NCI-H1105 treated with DMSO at 0.1 percent for 48 hours (cell line): ENCODE data around the gene VPS8.
"Not testable (repeated sequence)": the region's sequence is repeated elsewhere in the genome, so short reads cannot be mapped to it uniquely, and the experiment has no call there.

Source experiments
- DNase-seq: peaks from one replicate; lab custom pipeline; 2025; lab: John Stamatoyannopoulos, UW

VPS8 gene

GRCh38 chr3:184864000-184864399, 52.0 kb downstream of the VPS8 start:
- DNase-seq = no peak

DNA sequence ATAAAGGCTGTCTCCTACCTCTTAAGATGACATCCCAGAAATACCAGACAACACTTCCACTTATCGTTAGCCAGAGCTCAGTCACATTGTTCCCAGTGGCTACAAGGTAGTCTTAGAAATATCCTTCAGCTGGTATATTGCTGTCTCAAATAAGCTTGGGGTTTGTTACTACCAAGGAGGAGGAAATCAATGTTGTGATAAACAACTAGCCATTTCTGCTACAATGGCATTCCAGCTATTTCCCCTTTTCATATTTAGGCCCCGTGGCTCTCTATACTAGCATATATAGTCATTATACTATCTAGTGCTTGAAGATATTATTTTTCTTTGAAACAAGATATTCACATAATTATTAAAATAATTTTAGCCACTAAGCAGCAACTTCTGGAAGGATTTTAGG, 56.5 kb downstream of the VPS8 start:
- DNase-seq = no peak

DNA sequence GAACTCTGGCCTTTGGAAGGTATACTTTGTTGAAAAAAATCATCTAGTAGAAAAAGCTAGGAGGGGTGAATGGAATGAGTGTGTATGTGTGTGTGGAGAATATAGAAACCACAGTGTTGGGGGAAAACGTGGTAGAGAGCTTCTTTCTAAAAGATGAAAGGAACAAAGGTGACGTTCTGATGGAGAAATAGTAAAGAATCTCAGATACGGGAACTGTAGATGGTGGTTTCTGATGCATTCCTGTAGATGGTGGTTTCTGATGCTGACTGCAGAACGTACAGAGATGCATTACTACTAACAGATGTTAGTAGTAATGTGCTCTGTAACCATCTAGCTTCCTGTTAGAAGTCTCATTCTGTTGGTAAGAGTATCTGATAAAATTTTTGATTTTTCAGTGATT, 60.2 kb downstream of the VPS8 start:
- DNase-seq = no peak

DNA sequence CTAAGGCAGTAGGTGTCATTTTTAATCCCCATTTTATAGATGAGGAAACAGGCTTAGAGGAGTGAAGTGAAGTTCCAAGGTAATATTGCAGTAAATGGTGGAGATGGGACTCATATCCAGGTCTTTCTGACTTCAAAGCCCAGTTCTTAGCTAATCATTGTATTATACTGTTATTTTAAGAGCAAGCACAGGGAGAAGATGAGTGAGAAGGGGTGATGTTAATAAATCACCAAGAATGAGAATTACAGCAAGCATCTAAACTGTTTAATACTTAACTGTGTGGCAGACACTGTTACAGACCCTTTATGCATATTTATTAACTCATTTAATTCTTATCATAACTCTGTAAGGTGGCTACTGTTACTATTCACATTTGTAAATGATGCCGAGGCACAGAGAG, 61.2 kb downstream of the VPS8 start:
- DNase-seq = no peak

- peak; percentile 73 for DNase-seq
Measured at GRCh38 chr3:184874709-184875644, 63.0 kb downstream of the VPS8 start.

- no peak for DNase-seq
Measured at GRCh38 chr3:184880276-184881019, 68.5 kb downstream of the VPS8 start.

DNA sequence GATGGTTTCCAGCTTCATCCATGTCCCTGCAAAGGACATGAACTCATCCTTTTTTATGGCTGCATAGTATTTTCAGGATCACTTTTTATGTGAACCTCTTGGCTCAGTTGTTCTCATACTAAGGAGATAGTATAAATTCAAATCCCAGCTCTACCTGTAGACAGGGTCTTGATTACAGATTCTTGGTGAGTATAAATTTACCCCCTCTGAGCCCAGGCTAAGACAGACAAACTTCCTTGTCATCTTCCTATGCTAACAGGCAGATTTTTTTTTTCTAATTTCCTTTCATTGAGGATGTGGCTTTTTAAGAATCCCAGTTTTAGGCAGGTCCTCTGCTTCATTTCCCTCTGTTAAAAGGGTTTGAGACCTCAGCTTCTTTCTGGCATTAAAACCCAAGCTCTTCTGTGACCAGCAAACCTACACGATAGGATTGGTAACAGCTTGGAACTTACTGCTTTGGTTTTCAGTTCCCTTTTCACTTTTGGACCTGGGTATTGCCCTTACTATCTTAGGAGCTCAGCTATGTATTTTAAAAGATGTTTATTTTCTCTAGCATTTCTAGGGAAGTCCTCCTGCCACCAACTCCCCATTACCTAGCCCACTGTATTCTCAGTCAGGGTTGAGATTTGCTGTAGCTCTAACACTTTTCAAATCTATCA, 72.5 kb downstream of the VPS8 start:
- no peak for DNase-seq

DNA sequence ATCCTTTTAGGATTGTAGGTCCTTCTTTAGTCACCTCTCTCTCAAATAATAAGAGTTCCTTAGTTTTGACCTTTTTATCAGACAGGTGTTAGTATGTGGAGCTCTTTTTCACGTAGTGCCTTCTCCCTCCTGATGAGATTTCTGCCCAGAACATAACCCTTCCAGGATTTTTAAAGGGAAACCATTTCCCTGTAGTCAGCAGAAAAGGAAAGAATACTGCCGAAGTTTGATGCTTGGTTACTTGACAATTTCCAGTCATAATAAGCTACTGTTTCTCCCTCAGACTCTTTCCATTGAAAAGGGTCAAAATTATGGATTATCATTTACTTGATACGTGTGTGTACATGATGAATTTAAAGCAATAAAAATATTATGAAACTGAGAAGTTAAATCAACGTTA, 73.1 kb downstream of the VPS8 start:
- DNase-seq = no peak

DNA sequence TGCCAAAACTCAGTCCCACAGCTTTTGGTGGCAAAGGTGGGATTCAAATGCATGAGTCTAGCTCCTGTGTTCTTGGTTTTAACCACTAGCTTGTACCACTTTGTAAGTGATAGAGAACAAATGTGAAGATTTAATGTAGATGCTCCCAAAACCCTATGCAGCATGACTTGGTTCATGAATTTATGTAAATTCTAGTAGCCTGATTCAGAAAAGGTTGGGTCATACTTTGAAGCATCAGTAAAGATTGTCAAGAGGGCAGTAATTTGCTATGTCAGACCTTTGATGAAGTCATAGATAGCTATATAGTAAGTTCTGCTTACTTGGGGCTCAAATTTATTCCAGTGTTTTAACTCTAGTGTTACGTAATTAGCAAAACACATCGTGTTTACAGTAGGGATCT, 75.6 kb downstream of the VPS8 start:
- no peak for DNase-seq

- DNase-seq = no peak
Measured at GRCh38 chr3:184889312-184889904, 77.4 kb downstream of the VPS8 start.

GRCh38 chr3:184894051-184894450, 82.1 kb downstream of the VPS8 start:
- DNase-seq = no peak

GRCh38 chr3:184895350-184895749, 83.4 kb downstream of the VPS8 start:
- DNase-seq = no peak

- DNase-seq = no peak
Measured at GRCh38 chr3:184896336-184896735, 84.4 kb downstream of the VPS8 start.

DNA sequence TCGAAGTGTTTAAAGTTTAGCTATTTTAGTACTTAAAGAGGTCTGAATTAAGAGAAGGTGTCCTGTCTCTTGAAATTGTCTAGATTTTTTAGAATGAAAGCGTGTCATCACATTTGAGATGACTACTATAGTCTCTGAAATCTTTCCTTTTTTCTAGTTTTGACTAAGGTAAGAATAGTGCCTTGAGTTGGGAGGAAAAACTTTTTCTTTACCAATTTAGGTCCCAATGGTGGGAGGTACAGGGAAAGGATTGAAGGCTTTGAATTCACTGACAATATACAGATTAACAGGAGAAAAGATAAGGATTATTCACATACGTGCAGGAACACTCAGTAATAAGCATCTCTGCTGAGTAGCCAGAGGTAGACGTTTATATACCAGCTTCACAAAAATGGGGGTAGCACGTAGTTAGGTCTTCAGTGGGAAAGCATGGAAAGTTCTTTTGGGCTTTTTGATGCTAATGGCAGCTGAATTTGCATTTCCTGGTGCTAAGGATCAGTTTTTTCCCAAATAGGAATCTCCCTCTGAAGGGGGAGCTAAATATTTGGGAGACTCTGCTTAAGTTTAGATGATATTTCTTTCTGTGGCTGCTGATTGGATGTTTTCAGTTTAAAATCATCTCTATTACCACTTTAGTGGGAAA, 88.1 kb downstream of the VPS8 start:
- DNase-seq = no peak

GRCh38 chr3:184907031-184907430, 95.1 kb downstream of the VPS8 start:
- DNase-seq = not testable (repeated sequence)

DNA sequence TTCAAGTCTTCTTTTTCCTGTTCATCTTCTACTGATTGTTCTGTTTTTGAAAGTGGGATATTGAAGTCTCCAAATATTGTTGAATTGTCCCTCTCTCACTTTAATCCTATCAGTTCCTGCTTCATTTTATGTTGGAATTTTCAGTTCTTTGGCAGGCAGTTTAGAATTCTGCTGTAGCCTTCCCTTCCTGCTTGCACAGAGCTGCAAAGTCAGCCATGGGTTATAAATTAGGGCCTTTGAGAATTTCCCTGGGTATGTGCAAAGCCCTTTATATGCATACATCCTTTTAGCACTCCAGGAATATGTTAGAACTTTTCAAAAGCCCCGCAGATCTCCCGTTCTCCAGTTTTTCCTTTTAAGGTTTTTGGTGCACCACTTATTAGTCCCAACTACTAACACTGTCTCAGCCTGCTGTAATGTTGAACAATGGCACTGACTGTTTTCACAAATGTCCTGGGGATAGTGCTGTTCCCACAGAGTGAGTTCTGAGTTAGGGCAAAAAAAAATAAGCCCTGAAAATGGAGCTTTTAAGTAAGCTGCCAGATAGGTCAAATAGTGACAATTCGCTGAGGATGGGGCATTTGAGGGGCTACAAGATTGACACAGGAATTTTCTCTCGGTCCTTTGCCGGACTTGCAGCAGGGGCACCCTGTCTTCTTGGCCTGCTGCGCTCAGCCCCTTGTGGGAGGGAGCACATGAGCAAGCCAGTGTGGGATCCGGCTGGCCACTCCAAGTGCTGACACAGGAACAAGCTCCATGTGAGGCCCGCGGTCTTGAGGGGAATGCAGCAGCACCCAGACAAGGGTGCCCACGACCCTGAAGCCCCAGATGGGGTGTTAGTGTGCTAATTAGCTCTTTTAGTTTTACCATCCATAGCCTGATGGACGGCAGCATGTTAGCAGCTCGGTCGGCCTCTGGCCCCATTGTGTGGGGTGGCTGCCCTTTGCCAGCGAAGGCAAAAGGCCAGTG, 96.0 kb downstream of the VPS8 start:
- no peak for DNase-seq

GRCh38 chr3:184908859-184909258, 96.9 kb downstream of the VPS8 start:
- DNase-seq = no peak

DNA sequence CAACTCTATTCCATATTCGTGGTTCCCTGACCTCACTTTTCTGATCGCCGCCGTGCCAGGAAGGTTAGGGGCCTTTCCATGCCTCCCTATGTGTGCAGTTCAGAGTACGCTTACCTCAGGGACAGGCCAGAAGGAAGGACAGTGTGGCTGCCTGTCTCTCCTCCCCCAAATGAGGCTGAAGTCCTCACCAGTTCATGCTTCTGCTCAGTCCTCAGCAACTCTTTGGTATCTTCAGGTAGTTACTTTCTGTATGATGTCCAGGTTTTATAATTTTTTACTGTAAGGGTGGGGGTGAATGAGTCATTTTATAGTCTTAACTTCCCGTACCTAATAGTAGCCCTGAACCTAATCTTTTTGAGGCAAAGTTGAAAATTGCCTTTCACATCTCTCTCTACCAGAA, 98.7 kb downstream of the VPS8 start:
- no peak for DNase-seq

GRCh38 chr3:184911570-184911969, 99.6 kb downstream of the VPS8 start:
- no peak for DNase-seq

- no peak for DNase-seq
Measured at GRCh38 chr3:184912163-184912562, 100.2 kb downstream of the VPS8 start.

- DNase-seq = no peak
Measured at GRCh38 chr3:184914628-184915027, 102.7 kb downstream of the VPS8 start.
